ENCODE data around the gene TMEM117.

The TMEM117 gene

DNA sequence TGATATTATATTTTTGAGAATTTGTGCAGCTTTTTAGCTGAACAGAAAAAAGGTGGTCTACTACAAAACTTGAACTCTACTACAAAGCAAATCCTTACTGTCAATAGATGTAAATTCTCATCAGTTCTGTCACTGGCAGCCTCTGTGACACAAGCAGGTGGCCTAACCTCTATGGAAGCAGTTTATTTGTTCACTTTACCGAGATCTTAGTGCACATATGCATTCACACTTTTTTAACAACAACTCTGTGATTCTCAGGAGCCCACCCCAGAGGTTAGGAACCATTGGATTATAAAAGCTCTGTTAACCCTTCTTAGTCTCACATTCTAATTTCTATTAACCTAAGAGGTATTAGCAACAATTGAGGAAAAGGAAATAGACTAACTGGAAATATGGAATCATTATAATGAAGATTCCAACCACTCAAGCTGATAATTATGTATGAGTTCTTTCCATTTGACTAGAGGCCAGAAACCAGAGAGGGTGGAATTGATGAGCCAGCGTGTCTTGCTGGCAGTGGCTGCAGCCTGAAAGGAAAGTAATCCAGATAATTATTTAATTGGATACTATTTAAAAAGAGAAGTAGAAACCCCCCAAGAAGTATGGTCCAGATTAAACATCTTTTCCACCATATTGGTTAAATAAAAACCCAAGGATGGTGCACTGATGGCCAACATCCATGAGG, 451.1 kb downstream of the TMEM117 start:
- CTCF ChIA-PET = no interaction called here

DNA sequence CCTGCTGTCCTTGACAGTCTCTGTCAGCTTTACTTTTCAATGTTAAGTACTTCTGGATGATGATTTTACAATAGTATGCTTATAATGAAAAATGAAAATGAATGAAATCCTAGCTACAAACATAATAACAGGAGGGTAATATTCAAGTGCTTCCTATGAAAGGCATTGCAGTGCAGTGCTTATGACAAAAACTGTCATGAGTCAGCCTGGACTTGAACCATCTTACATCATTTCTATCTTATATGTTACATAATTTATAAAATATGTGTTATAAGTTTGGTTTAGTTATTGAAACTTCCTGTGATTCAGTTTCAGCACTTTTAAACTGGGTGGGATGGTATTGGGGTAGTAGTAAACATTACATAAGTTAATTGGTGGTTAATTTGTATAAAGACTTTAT, 451.7 kb downstream of the TMEM117 start:
- POLR2A ChIA-PET = no interaction called here
- Histone ChIP-seq H3K4me3 (ENCODE audit: low read depth, low read length) (no peak overlapping the region), H3K27ac (ENCODE audit: extremely low read depth, low read depth, low read length) (no peak overlapping the region), H3K36me3 (ENCODE audit: control insufficient read depth in 2 of 2, insufficient read depth in 1 of 2, low read length in 2 of 2) (no peaks in the 10 kb centered on the region), H3K9me3 (ENCODE audit: control insufficient read depth, insufficient read depth, low read depth, low read length) (no peaks in the 10 kb centered on the region), H3K4me1 (ENCODE audit: control insufficient read depth, insufficient read depth, low read length) (no peaks in the 10 kb centered on the region)
- CTCF ChIA-PET = no interaction called here
- TF ChIP-seq ZNF10 (tag by site-specific recombination; IDR thresholded peaks at IDR 0.05) = no peak
- TF ChIP-seq, protein P1, sequence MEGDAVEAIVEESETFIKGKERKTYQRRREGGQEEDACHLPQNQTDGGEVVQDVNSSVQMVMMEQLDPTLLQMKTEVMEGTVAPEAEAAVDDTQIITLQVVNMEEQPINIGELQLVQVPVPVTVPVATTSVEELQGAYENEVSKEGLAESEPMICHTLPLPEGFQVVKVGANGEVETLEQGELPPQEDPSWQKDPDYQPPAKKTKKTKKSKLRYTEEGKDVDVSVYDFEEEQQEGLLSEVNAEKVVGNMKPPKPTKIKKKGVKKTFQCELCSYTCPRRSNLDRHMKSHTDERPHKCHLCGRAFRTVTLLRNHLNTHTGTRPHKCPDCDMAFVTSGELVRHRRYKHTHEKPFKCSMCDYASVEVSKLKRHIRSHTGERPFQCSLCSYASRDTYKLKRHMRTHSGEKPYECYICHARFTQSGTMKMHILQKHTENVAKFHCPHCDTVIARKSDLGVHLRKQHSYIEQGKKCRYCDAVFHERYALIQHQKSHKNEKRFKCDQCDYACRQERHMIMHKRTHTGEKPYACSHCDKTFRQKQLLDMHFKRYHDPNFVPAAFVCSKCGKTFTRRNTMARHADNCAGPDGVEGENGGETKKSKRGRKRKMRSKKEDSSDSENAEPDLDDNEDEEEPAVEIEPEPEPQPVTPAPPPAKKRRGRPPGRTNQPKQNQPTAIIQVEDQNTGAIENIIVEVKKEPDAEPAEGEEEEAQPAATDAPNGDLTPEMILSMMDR (tag by site-specific recombination; IDR thresholded peaks at IDR 0.05) = no peak
- no peak for TF ChIP-seq ZSCAN30 (tag by site-specific recombination; IDR thresholded peaks at IDR 0.05)
- TF ChIP-seq ZNF843 (tag by site-specific recombination; IDR thresholded peaks at IDR 0.05) = no peak
- TF ChIP-seq, protein P2, sequence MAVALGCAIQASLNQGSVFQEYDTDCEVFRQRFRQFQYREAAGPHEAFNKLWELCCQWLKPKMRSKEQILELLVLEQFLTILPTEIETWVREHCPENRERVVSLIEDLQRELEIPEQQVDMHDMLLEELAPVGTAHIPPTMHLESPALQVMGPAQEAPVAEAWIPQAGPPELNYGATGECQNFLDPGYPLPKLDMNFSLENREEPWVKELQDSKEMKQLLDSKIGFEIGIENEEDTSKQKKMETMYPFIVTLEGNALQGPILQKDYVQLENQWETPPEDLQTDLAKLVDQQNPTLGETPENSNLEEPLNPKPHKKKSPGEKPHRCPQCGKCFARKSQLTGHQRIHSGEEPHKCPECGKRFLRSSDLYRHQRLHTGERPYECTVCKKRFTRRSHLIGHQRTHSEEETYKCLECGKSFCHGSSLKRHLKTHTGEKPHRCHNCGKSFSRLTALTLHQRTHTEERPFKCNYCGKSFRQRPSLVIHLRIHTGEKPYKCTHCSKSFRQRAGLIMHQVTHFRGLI (tag by site-specific recombination; IDR thresholded peaks at IDR 0.05) = no peak
- no peak for TF ChIP-seq ZNF529 (tag by site-specific recombination; IDR thresholded peaks at IDR 0.05; ENCODE audit: insufficient replicate concordance)
- TF ChIP-seq ZNF211 (tag by site-specific recombination; IDR thresholded peaks at IDR 0.05; ENCODE audit: low read depth) = no peak
- no peak for TF ChIP-seq BCL11A (tag by site-specific recombination; IDR thresholded peaks at IDR 0.05; ENCODE audit: low read depth)
- no peak for TF ChIP-seq ZNF350 (tag by site-specific recombination; IDR thresholded peaks at IDR 0.05)
- no peak for TF ChIP-seq ZNF114 (tag by site-specific recombination; IDR thresholded peaks at IDR 0.05)

More for the DNA sequence above, 451.1 kb downstream of the TMEM117 start:
- Histone ChIP-seq H3K4me3 (ENCODE audit: low read depth, low read length) (no peak overlapping the region), H3K36me3 (ENCODE audit: control insufficient read depth in 2 of 2, insufficient read depth in 1 of 2, low read length in 2 of 2) (no peaks in the 10 kb centered on the region), H3K9me3 (ENCODE audit: control insufficient read depth, insufficient read depth, low read depth, low read length) (no peaks in the 10 kb centered on the region), H3K27ac (ENCODE audit: extremely low read depth, low read depth, low read length) (no peak overlapping the region), H3K4me1 (ENCODE audit: control insufficient read depth, insufficient read depth, low read length) (no peaks in the 10 kb centered on the region)
- TF ChIP-seq ZNF133 (tag by site-specific recombination; IDR thresholded peaks at IDR 0.05) (no peak), GFI1B (tag by site-specific recombination; IDR thresholded peaks at IDR 0.05) (no peak), ZNF830 (tag by site-specific recombination; IDR thresholded peaks at IDR 0.05; ENCODE audit: low read depth) (no peak), SP7 (tag by site-specific recombination; IDR thresholded peaks at IDR 0.05) (no peak), ZNF670 (tag by site-specific recombination; IDR thresholded peaks at IDR 0.05; ENCODE audit: low read depth) (no peak), ZNF791 (tag by site-specific recombination; IDR thresholded peaks at IDR 0.05) (no peak), KLF10 (tag by site-specific recombination; IDR thresholded peaks at IDR 0.05) (no peak), ZSCAN30 (tag by site-specific recombination; IDR thresholded peaks at IDR 0.05) (no peak), ZNF600 (tag by site-specific recombination; IDR thresholded peaks at IDR 0.05) (no peak), ZNF776 (tag by site-specific recombination; IDR thresholded peaks at IDR 0.05; ENCODE audit: borderline replicate concordance) (no peak), ZNF112 (tag by site-specific recombination; IDR thresholded peaks at IDR 0.05) (no peak), MZF1 (tag by site-specific recombination; IDR thresholded peaks at IDR 0.05; ENCODE audit: borderline replicate concordance) (no peak), ZNF24 (tag by site-specific recombination; IDR thresholded peaks at IDR 0.05) (no peak)
- TF ChIP-seq, protein P3, sequence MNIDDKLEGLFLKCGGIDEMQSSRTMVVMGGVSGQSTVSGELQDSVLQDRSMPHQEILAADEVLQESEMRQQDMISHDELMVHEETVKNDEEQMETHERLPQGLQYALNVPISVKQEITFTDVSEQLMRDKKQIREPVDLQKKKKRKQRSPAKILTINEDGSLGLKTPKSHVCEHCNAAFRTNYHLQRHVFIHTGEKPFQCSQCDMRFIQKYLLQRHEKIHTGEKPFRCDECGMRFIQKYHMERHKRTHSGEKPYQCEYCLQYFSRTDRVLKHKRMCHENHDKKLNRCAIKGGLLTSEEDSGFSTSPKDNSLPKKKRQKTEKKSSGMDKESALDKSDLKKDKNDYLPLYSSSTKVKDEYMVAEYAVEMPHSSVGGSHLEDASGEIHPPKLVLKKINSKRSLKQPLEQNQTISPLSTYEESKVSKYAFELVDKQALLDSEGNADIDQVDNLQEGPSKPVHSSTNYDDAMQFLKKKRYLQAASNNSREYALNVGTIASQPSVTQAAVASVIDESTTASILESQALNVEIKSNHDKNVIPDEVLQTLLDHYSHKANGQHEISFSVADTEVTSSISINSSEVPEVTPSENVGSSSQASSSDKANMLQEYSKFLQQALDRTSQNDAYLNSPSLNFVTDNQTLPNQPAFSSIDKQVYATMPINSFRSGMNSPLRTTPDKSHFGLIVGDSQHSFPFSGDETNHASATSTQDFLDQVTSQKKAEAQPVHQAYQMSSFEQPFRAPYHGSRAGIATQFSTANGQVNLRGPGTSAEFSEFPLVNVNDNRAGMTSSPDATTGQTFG (tag by site-specific recombination; IDR thresholded peaks at IDR 0.05; ENCODE audit: borderline replicate concordance) = no peak
- TF ChIP-seq, protein P4, sequence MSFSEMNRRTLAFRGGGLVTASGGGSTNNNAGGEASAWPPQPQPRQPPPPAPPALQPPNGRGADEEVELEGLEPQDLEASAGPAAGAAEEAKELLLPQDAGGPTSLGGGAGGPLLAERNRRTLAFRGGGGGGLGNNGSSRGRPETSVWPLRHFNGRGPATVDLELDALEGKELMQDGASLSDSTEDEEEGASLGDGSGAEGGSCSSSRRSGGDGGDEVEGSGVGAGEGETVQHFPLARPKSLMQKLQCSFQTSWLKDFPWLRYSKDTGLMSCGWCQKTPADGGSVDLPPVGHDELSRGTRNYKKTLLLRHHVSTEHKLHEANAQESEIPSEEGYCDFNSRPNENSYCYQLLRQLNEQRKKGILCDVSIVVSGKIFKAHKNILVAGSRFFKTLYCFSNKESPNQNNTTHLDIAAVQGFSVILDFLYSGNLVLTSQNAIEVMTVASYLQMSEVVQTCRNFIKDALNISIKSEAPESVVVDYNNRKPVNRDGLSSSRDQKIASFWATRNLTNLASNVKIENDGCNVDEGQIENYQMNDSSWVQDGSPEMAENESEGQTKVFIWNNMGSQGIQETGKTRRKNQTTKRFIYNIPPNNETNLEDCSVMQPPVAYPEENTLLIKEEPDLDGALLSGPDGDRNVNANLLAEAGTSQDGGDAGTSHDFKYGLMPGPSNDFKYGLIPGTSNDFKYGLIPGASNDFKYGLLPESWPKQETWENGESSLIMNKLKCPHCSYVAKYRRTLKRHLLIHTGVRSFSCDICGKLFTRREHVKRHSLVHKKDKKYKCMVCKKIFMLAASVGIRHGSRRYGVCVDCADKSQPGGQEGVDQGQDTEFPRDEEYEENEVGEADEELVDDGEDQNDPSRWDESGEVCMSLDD (tag by site-specific recombination; IDR thresholded peaks at IDR 0.05) = no peak
- TF ChIP-seq, protein P1 (tag by site-specific recombination; IDR thresholded peaks at IDR 0.05) = no peak
- TF ChIP-seq, protein P5, sequence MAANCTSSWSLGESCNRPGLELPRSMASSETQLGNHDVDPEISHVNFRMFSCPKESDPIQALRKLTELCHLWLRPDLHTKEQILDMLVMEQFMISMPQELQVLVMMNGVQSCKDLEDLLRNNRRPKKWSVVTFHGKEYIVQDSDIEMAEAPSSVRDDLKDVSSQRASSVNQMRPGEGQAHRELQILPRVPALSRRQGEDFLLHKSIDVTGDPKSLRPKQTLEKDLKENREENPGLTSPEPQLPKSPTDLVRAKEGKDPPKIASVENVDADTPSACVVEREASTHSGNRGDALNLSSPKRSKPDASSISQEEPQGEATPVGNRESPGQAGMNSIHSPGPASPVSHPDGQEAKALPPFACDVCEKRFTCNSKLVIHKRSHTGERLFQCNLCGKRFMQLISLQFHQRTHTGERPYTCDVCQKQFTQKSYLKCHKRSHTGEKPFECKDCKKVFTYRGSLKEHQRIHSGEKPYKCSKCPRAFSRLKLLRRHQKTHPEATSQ (tag by site-specific recombination; IDR thresholded peaks at IDR 0.05) = no peak
- POLR2A ChIA-PET = no interaction called here
